Cardiac ventricle fibroblast (primary cell): Measurements from ENCODE around the gene GRAMD1C. TPM values are rescaled to one million over a fixed set of nuclear protein-coding genes. Genes with fewer than 3 reads are reported as not detected.

Source experiments
- total RNA-seq: library from RNA; depleted of rRNA; stranded (reverse); fragments of >200 nt; gene quantifications from 2 replicates; pipeline ENCODE4 v1.2.3, GENCODE V29; 2015

The GRAMD1C gene
- 1.6 and 1.8 TPM in 2 replicates for total RNA-seq

DNA sequence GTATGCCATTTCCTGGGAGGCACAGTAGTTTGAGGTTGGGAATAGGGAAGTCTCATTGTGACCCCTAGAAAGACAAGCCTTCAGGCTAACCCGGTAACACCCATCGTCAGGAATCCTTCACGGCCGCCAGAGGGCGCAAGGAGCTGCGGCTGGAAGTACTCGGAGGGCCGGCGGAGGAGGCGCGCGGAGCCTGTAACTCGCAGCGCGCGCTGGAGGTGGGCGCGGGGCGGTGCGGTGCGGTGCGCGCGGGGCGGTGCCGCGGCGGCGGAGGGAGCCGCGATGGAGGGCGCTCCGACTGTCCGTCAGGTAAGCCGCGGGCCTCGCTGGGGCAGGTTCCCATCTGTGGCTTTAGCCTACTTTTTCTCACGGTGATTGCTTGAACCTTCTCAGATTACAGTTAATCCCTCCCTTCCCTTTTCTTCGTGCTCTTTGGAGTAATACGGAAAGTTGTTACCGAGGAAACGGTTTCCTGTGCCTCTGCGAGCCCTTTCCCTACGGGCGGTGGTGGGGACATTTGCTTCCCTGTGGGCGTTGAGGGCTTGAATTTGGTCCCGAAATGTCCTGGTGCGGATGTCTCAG is at the start of gene GRAMD1C:
GRAMD1C (plus strand) TSS at position 158 of the 579 bp plus-strand sequence; CDS start at position 280, 122 bp downstream.

DNA sequence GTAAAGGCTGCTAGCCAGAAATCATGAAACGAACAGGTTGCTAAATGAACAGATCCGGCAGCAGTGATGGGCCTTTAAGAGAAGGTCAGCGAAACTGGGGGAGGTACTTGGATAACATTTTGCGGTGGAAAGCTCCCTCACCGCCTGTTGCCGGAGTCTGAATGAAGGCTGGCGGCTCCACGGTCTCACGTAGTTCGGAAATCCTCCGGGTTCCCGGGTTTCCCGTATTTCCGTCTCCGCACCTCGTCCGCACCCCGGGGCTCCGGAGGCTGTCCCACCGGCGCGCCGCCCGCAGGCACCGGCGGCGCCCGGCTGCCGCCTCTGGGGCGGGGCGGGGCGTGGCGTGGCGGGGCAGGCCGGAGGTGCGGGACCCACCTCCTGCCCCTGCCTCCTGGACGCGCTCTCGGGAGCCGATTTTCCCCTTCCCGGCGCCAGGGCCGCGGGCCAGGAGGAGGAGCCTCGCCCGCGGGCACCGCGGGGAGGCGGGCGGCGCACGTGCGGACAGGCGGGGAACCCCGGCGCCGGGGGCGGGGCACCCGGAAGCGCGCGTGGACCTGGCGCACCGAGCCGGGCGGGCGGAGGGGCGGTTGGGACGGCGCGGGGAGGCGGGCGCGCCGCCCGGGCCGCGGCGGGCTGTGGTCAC is 108.9 kb downstream of the GRAMD1C start, which contains the start of gene ZDHHC23:
ZDHHC23 (plus strand) TSS at position 642 of the 643 bp plus-strand sequence. CDS start 790 bp downstream, outside the sequence.

Other genes starting within 250 kb of the GRAMD1C start
- gene USF3, start 142.1 kb upstream of the GRAMD1C start, total RNA-seq: 11.5 and 14.1 TPM in 2 replicates
- gene NAA50, start 92.5 kb upstream of the GRAMD1C start, total RNA-seq: 54.5 and 126 TPM in 2 replicates
- gene ATP6V1A, start 91.8 kb upstream of the GRAMD1C start, total RNA-seq: 34.2 and 36.9 TPM in 2 replicates
- 0.56 and 1.1 TPM in 2 replicates for gene ZDHHC23, start 109.2 kb downstream of the GRAMD1C start, total RNA-seq
- 1.4 and 1.5 TPM in 2 replicates for gene CCDC191, start 217.7 kb downstream of the GRAMD1C start, total RNA-seq
- 7.1 and 13.5 TPM in 2 replicates for gene QTRT2, start 217.9 kb downstream of the GRAMD1C start, total RNA-seq